Activated CD8-positive, alpha-beta memory T cell treated with anti-CD3 and anti-CD28 coated beads, Interleukin-2, amount 50 U/mL, for 24 hours (primary cell): ENCODE data around the gene ST6GAL2.

Experiments
- DNase-seq: peaks from one replicate; pipeline ENCODE4 v3.0.0-alpha.2; 2020; ENCODE audit errors: extremely low read depth

ST6GAL2 gene

DNA sequence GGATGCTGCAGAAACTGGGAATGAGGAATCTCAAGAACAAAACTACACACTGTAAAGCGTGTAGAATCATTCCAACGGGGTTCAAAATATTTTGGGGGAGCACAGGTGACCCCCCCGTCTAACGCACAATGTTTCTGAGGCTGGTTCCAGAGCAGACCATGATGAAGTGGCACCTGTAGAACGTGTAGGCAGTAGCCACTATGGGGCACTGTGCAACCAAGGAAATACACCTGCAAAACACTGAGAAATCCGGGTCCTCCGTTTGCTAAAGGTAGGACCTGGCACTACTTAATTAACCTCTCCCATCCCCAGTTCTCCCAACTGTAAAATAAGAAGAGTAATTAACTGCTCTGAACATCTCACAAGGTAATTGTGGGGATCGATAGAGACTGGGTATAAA, 22.6 kb downstream of the ST6GAL2 start:
- DNase-seq: no peak

GRCh38 chr2:106859498-106859897, 26.5 kb downstream of the ST6GAL2 start:
- no peak for DNase-seq

GRCh38 chr2:106858810-106859209, 27.2 kb downstream of the ST6GAL2 start:
- DNase-seq: no peak

DNA sequence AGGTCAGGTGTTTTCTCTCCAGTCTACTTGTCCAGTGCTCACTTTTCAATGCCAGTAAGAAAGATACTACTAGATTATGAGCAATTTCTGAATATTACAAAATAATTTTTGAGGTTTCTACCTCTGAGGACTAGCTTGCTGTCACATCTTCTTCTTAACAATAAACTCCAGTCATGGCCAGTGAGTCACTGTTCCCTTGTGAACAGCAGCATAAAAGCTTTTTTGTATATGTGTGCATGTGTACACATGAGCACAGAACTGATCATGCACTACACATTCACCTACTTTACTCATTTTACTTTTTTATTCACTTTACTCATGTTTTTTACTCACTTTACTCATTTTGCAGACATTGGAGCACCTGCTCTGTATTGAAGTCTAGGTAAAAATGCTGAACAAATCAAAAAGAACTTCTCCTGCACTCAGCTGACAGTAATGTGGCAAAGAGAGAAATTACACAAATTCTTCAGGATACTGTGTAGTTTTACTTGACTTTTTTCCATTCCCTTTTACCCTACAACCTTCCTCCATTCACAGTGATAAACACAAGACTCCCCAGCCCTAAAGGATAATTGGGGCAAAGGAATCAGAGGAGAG, 28.0 kb downstream of the ST6GAL2 start:
- no peak for DNase-seq

DNA sequence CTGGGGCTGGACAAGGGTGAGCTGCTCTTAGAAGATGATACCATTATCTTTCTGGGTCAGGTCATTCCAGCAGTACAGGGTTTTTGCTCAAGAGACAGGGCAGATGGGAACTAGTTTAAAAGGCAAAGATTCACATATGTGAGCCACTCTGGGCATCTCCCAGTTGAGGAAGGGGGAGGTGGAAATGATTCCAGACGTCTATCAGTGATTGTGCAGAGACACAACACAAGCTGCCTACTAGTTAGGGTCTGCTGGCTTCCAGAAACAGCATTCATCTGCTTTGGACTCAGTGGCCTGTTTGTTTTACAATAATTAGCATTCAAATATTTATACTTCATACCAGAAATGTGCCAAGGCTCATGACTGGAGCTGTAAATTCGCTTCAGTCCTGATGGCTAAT, 32.3 kb downstream of the ST6GAL2 start:
- DNase-seq: no peak

- DNase-seq: no peak
Measured at GRCh38 chr2:106851881-106852501, 34.0 kb downstream of the ST6GAL2 start.

GRCh38 chr2:106851087-106851874, 34.7 kb downstream of the ST6GAL2 start:
- no peak for DNase-seq

DNA sequence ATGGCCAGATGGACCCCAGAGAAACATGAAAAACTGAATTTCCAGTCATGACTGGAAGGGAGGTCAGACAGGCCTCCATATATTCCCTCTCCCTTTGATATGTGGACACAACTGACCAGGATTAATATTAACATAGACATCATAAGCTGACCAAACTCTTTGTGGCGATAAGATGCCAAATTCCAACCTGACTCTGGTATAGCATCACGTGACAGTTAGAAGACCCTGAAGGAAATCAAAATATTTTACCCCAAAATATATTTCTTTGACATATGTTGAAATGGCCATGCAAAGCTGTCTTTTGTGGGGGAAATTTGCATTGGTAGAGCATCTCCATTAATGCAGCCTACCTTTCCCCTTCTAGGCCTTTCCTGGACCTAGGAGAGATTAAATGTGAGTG, 36.7 kb downstream of the ST6GAL2 start:
- DNase-seq: no peak

GRCh38 chr2:106847366-106847765, 38.6 kb downstream of the ST6GAL2 start:
- no peak for DNase-seq

DNA sequence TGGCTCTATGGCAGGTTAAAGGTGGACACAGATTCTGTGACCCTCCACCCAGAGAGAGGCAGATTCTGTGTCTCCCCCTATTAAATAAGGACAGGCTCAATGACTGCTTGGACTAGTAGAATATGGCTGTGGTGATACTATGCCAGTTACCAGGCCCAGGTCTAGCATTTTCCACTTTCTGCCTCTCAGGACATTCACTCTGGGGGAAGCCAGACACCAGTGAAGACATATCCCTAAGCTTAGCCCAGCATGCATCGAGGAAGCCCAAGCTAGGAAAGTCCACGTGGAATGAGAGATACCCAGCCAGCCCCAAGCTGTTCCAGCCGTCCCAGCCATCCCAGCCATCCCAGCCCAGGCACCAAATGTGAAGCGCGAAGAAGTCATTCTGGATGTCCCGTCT, 40.3 kb downstream of the ST6GAL2 start:
- DNase-seq: no peak

DNA sequence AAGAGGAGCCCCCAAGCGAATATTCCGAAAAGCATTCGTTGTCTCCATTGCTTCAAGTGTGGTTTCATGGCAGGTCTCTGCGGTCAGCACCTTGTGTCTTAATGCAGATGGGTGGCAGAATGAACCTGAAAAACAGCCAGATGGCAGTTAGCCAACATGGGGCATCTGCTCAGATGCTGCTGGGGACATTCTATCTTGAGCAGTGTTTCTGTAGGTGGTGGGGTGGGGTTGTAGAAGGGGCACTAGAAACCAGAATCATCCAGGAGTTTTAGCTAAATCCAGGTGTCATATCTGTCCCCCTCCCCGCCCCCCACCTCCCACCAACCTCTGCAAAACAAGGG, 42.1 kb downstream of the ST6GAL2 start:
- DNase-seq: no peak

DNA sequence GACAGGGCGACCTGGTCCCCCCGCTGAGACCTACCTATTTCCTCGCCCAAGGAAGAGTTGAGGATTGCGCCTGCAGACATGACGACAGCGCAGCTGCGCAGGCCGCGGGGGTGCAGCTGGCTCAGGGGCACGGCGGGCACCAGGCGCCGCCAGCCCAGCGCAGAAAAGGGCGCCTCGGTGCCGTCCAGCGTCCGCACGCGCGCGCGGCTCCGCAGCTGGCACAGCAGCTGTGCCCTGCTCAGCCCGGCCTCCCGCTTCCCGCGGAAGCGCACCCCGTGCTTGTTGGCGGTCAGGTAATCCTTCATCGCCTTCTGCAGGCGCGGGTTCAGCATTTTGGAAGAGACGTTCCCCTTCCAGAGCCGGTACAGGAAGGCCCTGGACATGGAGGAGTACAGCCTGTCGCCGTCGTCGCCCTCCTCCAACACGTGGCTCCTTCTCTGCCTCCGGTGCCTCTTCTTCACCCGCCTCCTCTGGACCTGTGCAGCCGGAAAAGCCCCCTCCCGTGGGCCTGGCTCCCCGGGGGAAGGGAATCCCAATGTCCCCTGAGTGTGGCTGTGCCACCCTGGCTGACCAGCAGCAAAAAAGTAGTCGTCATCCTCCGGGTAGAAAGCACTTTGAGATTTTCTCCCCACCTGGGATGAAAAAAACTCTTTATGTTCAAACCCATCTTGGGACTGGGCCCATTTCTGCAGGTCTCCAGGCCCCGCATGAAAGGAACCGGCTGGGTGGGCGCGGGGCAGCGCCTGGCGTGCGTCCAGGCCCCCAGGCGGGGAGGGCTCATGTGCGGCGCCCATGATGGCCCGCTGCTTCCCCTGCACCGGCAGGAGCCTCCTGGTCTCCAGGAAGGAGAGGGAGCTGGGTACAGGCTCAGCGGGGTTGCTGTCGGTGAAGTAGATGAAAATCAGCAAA, 42.7 kb downstream of the ST6GAL2 start:
- DNase-seq: no peak

DNA sequence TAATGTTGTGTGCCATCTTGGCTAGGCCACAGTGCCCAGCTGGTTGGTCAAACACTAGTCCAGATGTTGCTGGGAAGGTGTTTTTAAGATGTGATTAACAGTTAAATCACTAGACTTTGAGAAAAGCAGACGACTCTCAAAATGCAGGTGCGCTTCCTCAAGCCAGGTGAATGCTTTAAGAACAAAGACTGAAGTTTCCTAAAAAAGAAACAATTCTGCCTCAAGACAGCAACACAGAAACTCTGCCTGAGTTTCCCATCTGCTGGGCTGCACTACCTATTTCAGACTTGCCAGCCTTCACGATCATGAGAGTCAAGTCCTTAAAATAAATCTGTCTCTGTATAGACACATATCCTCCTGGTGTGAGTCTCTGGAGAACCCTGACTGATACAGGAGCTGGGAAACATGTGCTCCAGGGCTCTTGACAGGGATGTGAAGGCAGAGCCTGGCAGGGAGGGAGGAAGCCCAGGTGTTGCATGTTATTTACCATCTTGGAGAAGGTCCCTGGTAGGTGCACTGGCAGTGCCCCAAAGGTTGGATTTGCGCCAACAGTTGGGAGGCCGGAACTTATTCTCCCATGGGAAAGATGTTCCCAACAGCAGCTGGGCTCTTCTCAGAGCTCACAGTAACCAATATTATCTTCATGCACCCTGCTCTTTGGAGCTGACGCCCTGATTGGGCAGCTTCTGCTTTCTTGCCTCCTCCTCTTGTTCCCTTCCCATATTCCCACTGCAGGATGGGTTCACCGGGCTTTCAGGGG, 43.9 kb downstream of the ST6GAL2 start:
- no peak for DNase-seq

GRCh38 chr2:106840818-106841217, 45.1 kb downstream of the ST6GAL2 start:
- DNase-seq: no peak

GRCh38 chr2:106839849-106840595, 45.9 kb downstream of the ST6GAL2 start:
- no peak for DNase-seq

DNA sequence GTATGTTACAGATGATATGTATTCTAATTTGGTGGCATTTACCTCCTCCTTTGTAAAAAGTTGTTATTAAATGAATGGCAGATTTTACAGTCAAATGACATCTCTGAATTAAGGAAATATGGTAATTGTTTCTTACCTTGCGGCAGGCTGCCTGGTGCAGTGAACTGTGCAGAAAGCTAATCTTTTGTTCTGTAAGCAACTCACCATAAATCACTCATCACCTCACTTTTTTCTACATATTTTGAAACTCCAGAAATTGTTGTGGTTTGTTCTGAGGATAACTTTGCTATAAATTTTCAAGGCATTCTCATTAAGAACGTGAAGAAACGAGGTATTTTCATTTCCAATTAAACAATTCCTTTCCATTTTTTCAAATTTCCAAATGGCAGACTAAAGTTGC, 52.7 kb downstream of the ST6GAL2 start:
- DNase-seq: no peak

GRCh38 chr2:106831816-106832569, 54.0 kb downstream of the ST6GAL2 start:
- DNase-seq: no peak

DNA sequence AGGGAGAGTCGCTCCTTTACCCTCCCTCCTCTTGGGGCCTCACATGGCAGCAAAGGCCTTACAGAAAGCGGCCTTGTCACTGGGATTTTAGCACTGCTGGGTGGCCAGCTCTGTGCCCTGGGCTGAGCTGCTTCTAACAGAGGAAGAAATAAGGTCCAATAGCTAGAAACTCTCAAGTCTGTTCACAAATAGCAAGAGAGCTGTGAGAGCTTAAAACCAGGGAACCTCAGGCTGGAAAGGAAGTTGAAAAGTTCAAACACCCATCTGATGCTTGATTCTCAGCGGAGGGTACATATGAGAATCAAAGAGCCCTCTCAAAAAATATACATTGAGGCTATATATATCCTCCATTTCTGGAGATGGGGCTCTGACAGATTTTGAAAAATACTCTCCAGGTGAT, 54.7 kb downstream of the ST6GAL2 start:
- no peak for DNase-seq

GRCh38 chr2:106830191-106830590, 55.8 kb downstream of the ST6GAL2 start:
- DNase-seq: no peak

DNA sequence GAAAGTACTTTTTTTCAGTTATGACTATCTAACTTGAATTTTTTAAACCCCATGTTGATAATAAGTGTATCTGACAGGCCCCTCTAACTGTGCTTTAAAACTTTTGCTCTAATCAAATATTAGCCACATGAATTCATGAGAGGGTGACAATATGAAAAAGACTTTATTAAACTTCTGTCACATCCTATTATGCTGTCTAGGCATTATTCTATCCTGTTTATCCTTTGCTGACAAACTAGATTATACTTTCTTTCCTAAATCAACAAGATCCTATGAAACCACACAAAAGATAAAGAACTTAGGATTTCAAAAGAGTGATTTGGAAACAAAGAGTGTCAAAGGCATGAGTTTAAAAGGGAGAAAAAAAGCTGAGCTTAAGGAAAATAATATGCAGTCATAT, 57.8 kb downstream of the ST6GAL2 start:
- no peak for DNase-seq
